HEK293T (cell line): Measurements from ENCODE around the gene RAB44.

Experiments
- ARNT ChIP-seq: fragments of 450-650 bp; IDR thresholded peaks from 2 replicates; pipeline ENCODE4 v1.6.1; 2017; ENCODE audit warnings: mild to moderate bottlenecking
- BHLHE40 ChIP-seq: fragments of 450-650 bp; IDR thresholded peaks from 2 replicates; pipeline ENCODE4 v1.6.1; 2016; ENCODE audit warnings: mild to moderate bottlenecking, moderate library complexity, borderline replicate concordance
- CTBP1 ChIP-seq: fragments of 450-650 bp; IDR thresholded peaks from 2 replicates; pipeline ENCODE4 v1.6.1; 2016; ENCODE audit warnings: borderline replicate concordance
- ELF4 ChIP-seq: fragments of 450-650 bp; IDR thresholded peaks from 2 replicates; pipeline ENCODE4 v1.6.1; 2017; ENCODE audit warnings: antibody characterized with exemption
- FOXA1 ChIP-seq: fragments of 450-650 bp; IDR thresholded peaks from 2 replicates; pipeline ENCODE4 v1.6.1; 2016; ENCODE audit warnings: mild to moderate bottlenecking
- FOXK2 ChIP-seq: fragments of 450-650 bp; IDR thresholded peaks from 2 replicates; pipeline ENCODE4 v1.6.1; 2016; ENCODE audit warnings: mild to moderate bottlenecking
- FOXM1 ChIP-seq: fragments of 450-650 bp; IDR thresholded peaks from 2 replicates; pipeline ENCODE4 v1.6.1; 2017; ENCODE audit warnings: mild to moderate bottlenecking, borderline replicate concordance
- NFRKB ChIP-seq: fragments of 450-650 bp; IDR thresholded peaks from 2 replicates; pipeline ENCODE4 v1.6.1; 2016; ENCODE audit warnings: mild to moderate bottlenecking, moderate library complexity
- SP1 ChIP-seq: fragments of 450-650 bp; IDR thresholded peaks from 2 replicates; pipeline ENCODE4 v1.6.1; 2017

GRCh38 chr6:36692220-36692619 is 5.4 kb upstream of the RAB44 start:
- no peak for TF ChIP-seq FOXA1
- no peak for TF ChIP-seq CTBP1
- no peak for TF ChIP-seq ELF4
- no peak for TF ChIP-seq FOXM1
- TF ChIP-seq NFRKB: no peak
- no peak for TF ChIP-seq FOXK2
- no peak for TF ChIP-seq BHLHE40
- no peak for TF ChIP-seq ARNT
- no peak for TF ChIP-seq SP1
